HCT116 (cell line): ENCODE data around the gene ANP32B. TPM values are rescaled to one million over a fixed set of nuclear protein-coding genes. Genes with fewer than 3 reads are reported as not detected.

Source experiments
- ATAC-seq: fragments of 200-7000 bp; cut with Tn5 transposase; 2 replicates; pipeline ENCODE4 v1.9.1; 2020; ENCODE audit warnings: mild to moderate bottlenecking, moderate library complexity
- BruUV-seq: library from RNA; stranded (reverse); fragments of 400-500 nt; replicated peaks from 2 replicates; lab custom pipeline; 2021; lab: Mats Ljungman, UMichigan
- CTCF ChIA-PET: fragments of 300-600 bp; sonication (Branson Sonifier 250); formaldehyde crosslinking; loops from one replicate; lab custom pipeline; 2021; ENCODE audit warnings: antibody characterized with exemption; lab: Charles Lee
- POLR2A ChIA-PET: fragments of 300-600, 350-600 bp; sonication (Branson Sonifier 250); formaldehyde crosslinking; loops from one replicate; lab custom pipeline; 2021; ENCODE audit warnings: antibody characterized with exemption; lab: Charles Lee
- RAD21 ChIA-PET, 2 experiments: fragments of 300-600 bp; sonication (Branson Sonifier 250); formaldehyde crosslinking; loops; one replicate each; lab custom pipeline; 2023; ENCODE audit warnings: low total read pairs in 2 of 2; ENCODE audit not compliant: uncharacterized antibody in 2 of 2, unreplicated experiment in 2 of 2, low non-redundant PET in 1 of 2; lab: Charles Lee
- DNase-seq: peaks from one replicate; pipeline ENCODE4 v3.0.0-alpha.2; 2010; ENCODE audit warnings: low read depth, low spot score
- H2AFZ ChIP-seq: fragments of 200-600 bp; shearing (Covaris generic), sonication (generic); 2 replicates; pipeline ENCODE4 v1.6.1; 2017; ENCODE audit warnings: low read depth, mixed run types, mixed read lengths, antibody characterized with exemption, low read length; ENCODE audit not compliant: poor library complexity, severe bottlenecking
- H3K27ac ChIP-seq: 2 replicates; pipeline ENCODE4 v1.5.1; 2012; ENCODE audit warnings: low read depth, low read length
- H3K27me3 ChIP-seq: fragments of 200-600 bp; sonication (generic); 2 replicates; pipeline ENCODE4 v1.6.1; 2016; ENCODE audit warnings: mixed run types, low read length, mixed read lengths; ENCODE audit not compliant: insufficient read depth
- H3K36me3 ChIP-seq, 2 experiments: fragments of 200-500 bp in 1 of 2; fragments of 200-600 bp in 1 of 2; sonication (Bioruptor generic) in 1 of 2; sonication (generic) in 1 of 2; 2 replicates each; pipeline versions ENCODE4 v1.5.1 to v1.6.1; 2014 to 2016; ENCODE audit warnings: low read length in 2 of 2, inconsistent platforms in 1 of 2, mixed read lengths in 1 of 2, mixed run types in 1 of 2; ENCODE audit not compliant: insufficient read depth in 2 of 2, control insufficient read depth in 1 of 2
- H3K4me1 ChIP-seq, 2 experiments: fragments of 200-600 bp in 1 of 2; sonication (generic) in 1 of 2; 2 replicates each; pipeline versions ENCODE4 v1.5.1 to v1.6.1; 2012 to 2017; ENCODE audit warnings: low read length in 2 of 2, inconsistent platforms in 1 of 2, mild to moderate bottlenecking in 1 of 2, mixed read lengths in 1 of 2, mixed run types in 1 of 2, moderate library complexity in 1 of 2; ENCODE audit not compliant: insufficient read depth in 2 of 2, control insufficient read depth in 1 of 2
- H3K4me2 ChIP-seq: fragments of 200-600 bp; sonication (generic); 2 replicates; pipeline ENCODE4 v1.6.1; 2017; ENCODE audit warnings: mixed run types, low read length, mixed read lengths
- H3K4me3 ChIP-seq, 2 experiments: fragments of 200-600 bp in 1 of 2; sonication (generic) in 1 of 2; replicated peaks in 1 of 2; 2 replicates each; pipeline ENCODE4 v1.5.1; 2011 to 2016; ENCODE audit warnings: low read length in 2 of 2, control low read depth in 1 of 2, low read depth in 1 of 2, mild to moderate bottlenecking in 1 of 2, mixed read lengths in 1 of 2, mixed run types in 1 of 2
- H3K79me2 ChIP-seq: fragments of 200-600 bp; sonication (generic); 2 replicates; pipeline ENCODE4 v1.6.1; 2017; ENCODE audit warnings: mild to moderate bottlenecking, mixed run types, low read length, moderate library complexity, mixed read lengths; ENCODE audit not compliant: insufficient read depth
- H3K9ac ChIP-seq: fragments of 200-600 bp; sonication (generic); 2 replicates; pipeline ENCODE4 v1.6.1; 2016; ENCODE audit warnings: low read length, mixed read lengths
- H3K9me2 ChIP-seq: fragments of 200-600 bp; sonication (generic), shearing (Covaris generic); 2 replicates; pipeline ENCODE4 v1.6.1; 2017; ENCODE audit warnings: mixed run types, mild to moderate bottlenecking, moderate library complexity; ENCODE audit not compliant: insufficient read depth
- H3K9me3 ChIP-seq, 2 experiments: fragments of 200-500 bp in 1 of 2; fragments of 200-600 bp in 1 of 2; sonication (Bioruptor generic) in 1 of 2; sonication (generic) in 1 of 2; 2 replicates each; pipeline ENCODE4 v1.6.1; 2014 to 2017; ENCODE audit warnings: low read length in 2 of 2, mixed read lengths in 2 of 2, inconsistent platforms in 1 of 2, low read depth in 1 of 2, mild to moderate bottlenecking in 1 of 2, mixed run types in 1 of 2, moderate library complexity in 1 of 2; ENCODE audit not compliant: control insufficient read depth in 1 of 2, insufficient read depth in 1 of 2
- H4K20me1 ChIP-seq: fragments of 200-600 bp; sonication (generic), shearing (Covaris generic); 2 replicates; pipeline ENCODE4 v1.6.1; 2017; ENCODE audit warnings: mixed run types, mild to moderate bottlenecking, moderate library complexity; ENCODE audit not compliant: insufficient read depth
- ATF3 ChIP-seq: IDR thresholded peaks from 2 replicates; pipeline ENCODE4 v1.6.1; 2012
- CEBPB ChIP-seq: IDR thresholded peaks from 2 replicates; pipeline ENCODE4 v1.6.1; 2012; ENCODE audit warnings: low read depth
- CTCF ChIP-seq, 3 experiments: fragments of 200-600 bp in 1 of 3; sonication (generic) in 1 of 3; IDR thresholded peaks in 2 of 3; conservative IDR thresholded peaks in 1 of 3; 2 replicates each; pipeline ENCODE4 v1.5.1; 2012 to 2017; ENCODE audit warnings: low read depth in 2 of 3, low read length in 2 of 3, antibody characterized with exemption in 1 of 3, borderline replicate concordance in 1 of 3, control low read depth in 1 of 3, mild to moderate bottlenecking in 1 of 3, mixed read lengths in 1 of 3, mixed run types in 1 of 3, moderate library complexity in 1 of 3; ENCODE audit not compliant: insufficient read depth in 1 of 3
- EGR1 ChIP-seq: IDR thresholded peaks from 2 replicates; pipeline ENCODE4 v1.6.1; 2012; ENCODE audit warnings: low read depth
- ELF1 ChIP-seq: IDR thresholded peaks from 2 replicates; pipeline ENCODE4 v1.6.1; 2012; ENCODE audit warnings: low read depth, borderline replicate concordance
- EZH2 ChIP-seq: fragments of 200-600 bp; sonication (generic); IDR thresholded peaks from 2 replicates; pipeline ENCODE4 v1.6.1; 2017; ENCODE audit warnings: antibody characterized with exemption, mixed run types
- EZH2phosphoT487 ChIP-seq: fragments of 200-600 bp; IDR thresholded peaks from 2 replicates; pipeline ENCODE4 v1.6.1; 2018; ENCODE audit warnings: antibody characterized with exemption, borderline replicate concordance
- FOSL1 ChIP-seq: IDR thresholded peaks from 2 replicates; pipeline ENCODE4 v1.6.1; 2012; ENCODE audit warnings: low read depth
- JUND ChIP-seq: IDR thresholded peaks from 2 replicates; pipeline ENCODE4 v1.6.1; 2012
- MAX ChIP-seq: IDR thresholded peaks from 2 replicates; pipeline ENCODE4 v1.6.1; 2012
- POLR2A ChIP-seq: IDR thresholded peaks from 2 replicates; pipeline ENCODE4 v1.7.0; 2011; ENCODE audit warnings: borderline replicate concordance; ENCODE audit not compliant: insufficient read depth, insufficient read length; ENCODE audit errors: extremely low read depth
- POLR2AphosphoS5 ChIP-seq: IDR thresholded peaks from 2 replicates; pipeline ENCODE4 v1.6.1; 2011; ENCODE audit warnings: mild to moderate bottlenecking, low read depth, low read length, moderate library complexity
- REST ChIP-seq: IDR thresholded peaks from 2 replicates; pipeline ENCODE4 v1.6.1; 2012; ENCODE audit warnings: low read depth
- SIN3A ChIP-seq: IDR thresholded peaks from 2 replicates; pipeline ENCODE4 v1.6.1; 2012; ENCODE audit warnings: low read depth
- SP1 ChIP-seq: IDR thresholded peaks from 2 replicates; pipeline ENCODE4 v1.6.1; 2012; ENCODE audit warnings: low read depth
- ZBTB33 ChIP-seq: IDR thresholded peaks from 2 replicates; pipeline ENCODE4 v1.6.1; 2011; ENCODE audit warnings: mild to moderate bottlenecking, low read length, moderate library complexity; ENCODE audit not compliant: insufficient replicate concordance; ENCODE audit errors: extremely low read depth
- ZFX ChIP-seq: fragments of 450-650 bp; IDR thresholded peaks from 2 replicates; pipeline ENCODE4 v1.6.1; 2017
- ZNF274 ChIP-seq: fragments of 200-500 bp; sonication (Bioruptor generic); IDR thresholded peaks from 2 replicates; pipeline ENCODE4 v1.6.1; 2014; ENCODE audit warnings: mild to moderate bottlenecking, low read depth, low read length, inconsistent platforms
- intact Hi-C: fragments of 100-400 bp; cut with micrococcal nuclease; formaldehyde crosslinking; loops from 2 replicates; pipeline ENCODE4 v1.10.0; 2022
- total RNA-seq: library from RNA; stranded (reverse); gene quantifications from one replicate; pipeline ENCODE4 v1.2.1, GENCODE V29; 2021; ENCODE audit not compliant: unreplicated experiment

Gene ANP32B
- total RNA-seq, 1 experiment from 2014 or later = 206 TPM

GRCh38 chr9:97938081-97938644 is 45.0 kb upstream of the ANP32B start, which contains the start of gene HEMGN:
TSS of gene HEMGN (minus strand) at chr9:97938172. CDS start at chr9:97938136, 36 bp downstream.
- Histone ChIP-seq H3K9me3 (no peaks in the 10 kb centered on the region), H3K27me3 (peaks cover 31% of the 10 kb centered on the region), H3K36me3 (no peaks in the 10 kb centered on the region), H2AFZ (no peak within 1 kb of the TSS), H3K4me1 (no peaks in the 10 kb centered on the region), H3K4me2 (no peak within 1 kb of the TSS), H3K79me2 (no peaks in the 10 kb centered on the region)
- CTCF ChIA-PET = no interaction called here
- ATAC-seq = no peak
- TF ChIP-seq JUND = no peak
- no peak for TF ChIP-seq ZFX
- no peak for TF ChIP-seq ATF3
- TF ChIP-seq CEBPB = no peak
- no peak for TF ChIP-seq ZBTB33
- TF ChIP-seq EZH2 = no peak
- no peak for TF ChIP-seq ELF1
- no peak for TF ChIP-seq REST
- TF ChIP-seq ZNF274 = no peak
- no peak for TF ChIP-seq POLR2A
- no peak for TF ChIP-seq EGR1
- no peak for TF ChIP-seq SP1
- TF ChIP-seq MAX = no peak
- no peak for TF ChIP-seq CTCF (IDR thresholded peaks at IDR 0.05 in 2 of 3, conservative IDR thresholded peaks at IDR 0.05 in 1 of 3; ENCODE audit: borderline replicate concordance in 1 of 3, insufficient read depth in 1 of 3, low read depth in 2 of 3, low read length in 2 of 3)
- TF ChIP-seq POLR2AphosphoS5 = no peak
- no peak for TF ChIP-seq FOSL1
- TF ChIP-seq EZH2phosphoT487 = no peak
- no peak for TF ChIP-seq SIN3A
- TF ChIP-seq, all 23 proteins: peak for 0
- RAD21 ChIA-PET = no interaction called here
- no peaks in the 10 kb centered on the region for H4K20me1 ChIP-seq
- no peak for DNase-seq
- H3K4me3 ChIP-seq = no peak within 1 kb of the TSS
- H3K9ac ChIP-seq = no peak within 1 kb of the TSS
- BruUV-seq = no TSS peak
- POLR2A ChIA-PET = no interaction called here
- no peak within 1 kb of the TSS for H3K27ac ChIP-seq
- no peaks in the 10 kb centered on the region for H3K9me2 ChIP-seq
- intact Hi-C loops = loop anchor here (5.0 kb wide), 1 partner anchor 94 kb away; no protein-coding TSS in a partner anchor
